GM21526 (cell line): ENCODE measurements around the gene SFTA2.
"Not testable (repeated sequence)": the region's sequence is repeated elsewhere in the genome, so short reads cannot be mapped to it uniquely, and the experiment has no call there.

ENCODE experiments used
- ATAC-seq: cut with Tn5 transposase; IDR thresholded peaks from one replicate; pipeline ENCODE4 v1.9.1; 2021; ENCODE audit warnings: moderate library complexity; ENCODE audit not compliant: unreplicated experiment, low FRiP score

SFTA2 gene

GRCh38 chr6:30944051-30944450 is 12.1 kb upstream of the SFTA2 start:
- ATAC-seq: no peak

- ATAC-seq: no peak
These were observed 10.5 kb upstream of the SFTA2 start for GRCh38 chr6:30942338-30943060.

GRCh38 chr6:30940361-30940986 is 8.5 kb upstream of the SFTA2 start, which contains the start of gene MUCL3:
Gene MUCL3 (plus strand): TSS chr6:30940973. CDS start chr6:30941000, 27 bp downstream.
- ATAC-seq: no peak

- ATAC-seq: no peak
These were observed 7.5 kb upstream of the SFTA2 start for GRCh38 chr6:30939473-30939872.

- ATAC-seq: no peak
These were observed 6.8 kb upstream of the SFTA2 start for GRCh38 chr6:30938730-30939129.

GRCh38 chr6:30937265-30937664 is 5.3 kb upstream of the SFTA2 start:
- no peak for ATAC-seq

GRCh38 chr6:30935018-30935417 is 3.0 kb upstream of the SFTA2 start:
- no peak for ATAC-seq

GRCh38 chr6:30932665-30933365 is 845 bp upstream of the SFTA2 start:
- no peak for ATAC-seq

GRCh38 chr6:30931272-30931671 is 698 bp downstream of the SFTA2 start:
- no peak for ATAC-seq

- no peak for ATAC-seq
These were observed 1.5 kb downstream of the SFTA2 start for GRCh38 chr6:30930506-30930905.

GRCh38 chr6:30928677-30929076 is 3.3 kb downstream of the SFTA2 start:
- no peak for ATAC-seq

GRCh38 chr6:30927080-30927479 is 4.9 kb downstream of the SFTA2 start:
- ATAC-seq: not testable (repeated sequence)

GRCh38 chr6:30926644-30927043 is 5.3 kb downstream of the SFTA2 start:
- ATAC-seq: no peak

GRCh38 chr6:30924040-30924627 is 7.8 kb downstream of the SFTA2 start:
- ATAC-seq: not testable (repeated sequence)

- ATAC-seq: no peak
These were observed 9.5 kb downstream of the SFTA2 start for GRCh38 chr6:30922447-30922852.

- ATAC-seq: no peak
These were observed 13.3 kb downstream of the SFTA2 start for GRCh38 chr6:30918670-30919069.

- no peak for ATAC-seq
These were observed 14.5 kb downstream of the SFTA2 start for GRCh38 chr6:30917487-30917886.

- ATAC-seq: no peak
These were observed 14.9 kb downstream of the SFTA2 start for GRCh38 chr6:30917041-30917440.

GRCh38 chr6:30915591-30915946 is 16.4 kb downstream of the SFTA2 start:
- ATAC-seq: no peak

GRCh38 chr6:30914854-30915590 is 16.9 kb downstream of the SFTA2 start:
- no peak for ATAC-seq
